LNCAP (cell line): ENCODE measurements around the gene MRTFA.

ENCODE experiments used
- CTCF ChIP-seq: fragments of 450-650 bp; IDR thresholded peaks from 2 replicates; pipeline ENCODE4 v1.5.1; 2017; ENCODE audit warnings: mild to moderate bottlenecking

MRTFA gene

DNA sequence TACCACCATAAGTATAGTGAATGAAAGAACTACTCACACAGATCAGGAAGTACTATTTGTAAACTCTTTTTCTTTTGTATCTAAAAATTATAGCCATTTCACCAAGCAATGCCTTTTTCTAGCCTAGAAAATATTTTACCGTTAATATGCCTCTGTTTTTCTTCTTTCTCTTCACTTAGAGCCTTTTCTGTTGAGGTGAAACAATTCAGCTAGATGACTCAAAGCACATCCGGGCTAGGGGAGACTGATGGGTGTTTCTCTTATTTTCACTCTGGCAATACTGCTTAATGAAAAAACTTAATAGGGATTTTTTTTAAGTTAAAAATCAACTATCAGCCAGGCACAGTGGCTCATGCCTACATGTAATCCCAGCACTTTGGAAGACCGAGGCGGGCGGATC is 172.8 kb downstream of the MRTFA start:
- no peak for TF ChIP-seq CTCF

DNA sequence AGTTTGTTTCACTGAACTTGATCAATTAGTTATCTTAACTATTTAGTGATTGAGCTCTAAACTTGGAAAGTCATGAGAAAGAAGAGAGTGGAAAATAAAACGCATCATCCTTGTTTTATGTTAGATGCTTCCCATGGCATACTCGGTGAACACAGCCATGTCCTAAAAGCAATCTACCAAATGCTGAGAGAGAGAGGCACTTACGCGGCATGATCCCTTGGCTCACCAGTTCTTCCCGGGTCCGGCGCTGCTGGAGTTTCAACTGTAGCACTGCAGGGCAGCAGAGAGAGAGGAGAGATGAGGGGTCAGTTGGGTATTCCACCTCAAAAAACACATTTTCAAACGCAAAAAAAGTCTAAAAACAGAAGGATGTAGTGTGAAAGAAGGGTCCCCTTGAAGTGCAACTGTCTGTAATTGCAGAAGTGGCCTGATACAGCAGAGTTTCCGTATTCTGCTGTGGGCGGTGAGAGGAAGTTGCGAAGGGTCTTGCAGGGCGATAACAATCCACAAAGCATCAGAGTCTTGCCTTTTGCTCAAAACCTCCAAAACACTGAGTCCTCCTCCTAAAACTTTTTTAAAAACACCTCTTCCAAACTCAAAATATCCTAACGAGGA is 173.4 kb downstream of the MRTFA start:
- no peak for TF ChIP-seq CTCF

DNA sequence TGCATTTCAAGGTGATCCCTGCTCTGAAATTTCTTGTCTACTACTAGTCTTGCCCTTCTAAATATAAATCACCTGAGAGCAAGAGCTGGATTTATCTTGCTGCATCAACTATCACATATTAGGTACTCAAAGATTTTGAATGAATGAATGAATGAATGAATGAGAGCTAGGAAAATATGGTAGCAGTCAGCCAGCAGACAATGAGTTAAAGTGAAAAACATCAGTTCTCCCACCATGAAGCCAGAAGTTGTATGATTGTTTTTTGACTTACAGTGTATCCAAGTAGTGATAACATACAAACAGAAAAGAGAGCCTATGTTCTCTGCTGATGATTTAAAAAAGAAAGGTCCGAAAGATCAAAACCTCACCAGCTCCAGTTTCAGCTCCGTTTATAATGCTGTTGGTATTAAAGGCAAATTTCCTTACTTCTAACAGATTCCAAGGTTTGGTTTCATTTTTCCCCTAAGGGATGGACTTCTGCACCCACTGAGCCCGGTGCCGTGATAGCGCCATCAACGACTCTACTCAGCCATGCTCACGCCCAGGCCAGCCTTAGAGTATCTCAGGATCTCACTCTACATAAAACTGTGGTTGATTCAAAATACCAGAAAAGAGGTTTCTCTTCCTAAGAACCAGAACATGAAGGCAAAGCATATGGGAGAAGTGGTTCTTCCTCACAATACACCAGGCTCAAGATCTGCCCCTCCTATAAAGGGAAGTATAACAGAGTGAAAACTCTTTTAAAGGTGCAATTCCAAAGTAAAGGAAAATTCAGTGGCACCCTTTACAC is 174.1 kb downstream of the MRTFA start:
- no peak for TF ChIP-seq CTCF

GRCh38 chr22:40453671-40454070 is 182.8 kb downstream of the MRTFA start:
- TF ChIP-seq CTCF = no peak

DNA sequence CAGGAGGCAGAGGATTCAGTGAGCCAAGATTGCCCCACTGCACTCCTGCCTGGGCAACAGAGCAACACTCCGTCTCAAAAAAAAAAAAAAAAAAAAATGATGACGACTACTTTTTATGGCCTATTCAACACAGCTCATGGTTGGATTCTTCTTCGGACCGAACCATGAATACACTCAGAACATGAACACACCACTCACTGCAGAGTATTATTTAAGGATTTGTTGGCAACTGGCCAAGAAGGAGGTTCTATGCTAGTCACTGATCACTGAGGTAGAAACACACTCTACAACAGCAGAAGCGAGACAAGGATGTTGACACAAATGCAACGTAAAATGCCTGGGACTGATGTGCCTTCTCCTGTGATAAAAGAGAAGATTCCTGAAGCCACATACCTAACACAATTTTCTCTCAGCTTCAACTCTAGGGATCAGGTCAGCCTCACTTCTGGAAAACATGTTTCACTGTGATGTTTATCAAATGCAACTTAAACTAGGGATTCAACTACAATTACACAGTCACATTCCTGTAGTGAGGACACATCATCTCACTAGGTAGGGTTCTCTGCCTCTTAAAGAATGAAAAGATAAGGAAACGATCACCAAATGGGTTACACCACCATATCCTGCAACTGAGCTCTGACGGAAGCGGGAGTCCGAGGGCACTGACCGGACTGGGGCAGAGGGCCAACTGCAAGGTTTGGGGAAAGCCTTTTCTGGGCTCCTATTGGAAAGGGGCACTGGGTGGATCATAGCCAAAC is 183.6 kb downstream of the MRTFA start:
- no peak for TF ChIP-seq CTCF

- TF ChIP-seq CTCF = no peak
Measured at GRCh38 chr22:40451210-40451609, 185.3 kb downstream of the MRTFA start.

- TF ChIP-seq CTCF = no peak
Measured at GRCh38 chr22:40450616-40451015, 185.9 kb downstream of the MRTFA start.
